ENCODE data around the gene UBTF. TPM values are rescaled to one million over a fixed set of nuclear protein-coding genes. Genes with fewer than 3 reads are reported as not detected.

Gene UBTF
- total and polyA plus RNA-seq, 9 donors: 29.6 to 128 (median 81.5) TPM

- intact Hi-C loops (cut with DNase I): loop anchor here in 1 of 4 donors (10.0 kb wide), 1 partner anchor 151 kb away; no protein-coding TSS in a partner anchor
- no peaks in the 10 kb centered on the region for H3K9me3 ChIP-seq
- TF ChIP-seq, protein P1, sequence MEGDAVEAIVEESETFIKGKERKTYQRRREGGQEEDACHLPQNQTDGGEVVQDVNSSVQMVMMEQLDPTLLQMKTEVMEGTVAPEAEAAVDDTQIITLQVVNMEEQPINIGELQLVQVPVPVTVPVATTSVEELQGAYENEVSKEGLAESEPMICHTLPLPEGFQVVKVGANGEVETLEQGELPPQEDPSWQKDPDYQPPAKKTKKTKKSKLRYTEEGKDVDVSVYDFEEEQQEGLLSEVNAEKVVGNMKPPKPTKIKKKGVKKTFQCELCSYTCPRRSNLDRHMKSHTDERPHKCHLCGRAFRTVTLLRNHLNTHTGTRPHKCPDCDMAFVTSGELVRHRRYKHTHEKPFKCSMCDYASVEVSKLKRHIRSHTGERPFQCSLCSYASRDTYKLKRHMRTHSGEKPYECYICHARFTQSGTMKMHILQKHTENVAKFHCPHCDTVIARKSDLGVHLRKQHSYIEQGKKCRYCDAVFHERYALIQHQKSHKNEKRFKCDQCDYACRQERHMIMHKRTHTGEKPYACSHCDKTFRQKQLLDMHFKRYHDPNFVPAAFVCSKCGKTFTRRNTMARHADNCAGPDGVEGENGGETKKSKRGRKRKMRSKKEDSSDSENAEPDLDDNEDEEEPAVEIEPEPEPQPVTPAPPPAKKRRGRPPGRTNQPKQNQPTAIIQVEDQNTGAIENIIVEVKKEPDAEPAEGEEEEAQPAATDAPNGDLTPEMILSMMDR (IDR thresholded peaks at IDR 0.05): no peak
- H3K27me3 ChIP-seq: no peaks in the 10 kb centered on the region
- no peak for DNase-seq
- no peaks in the 10 kb centered on the region for H3K36me3 ChIP-seq
- 53 to 58% (median 57%) methylated on average over 9 of the region's 9 CpGs for WGBS, 3 donors
- H3K27ac ChIP-seq: no peak overlapping the region
- no peak overlapping the region for H3K4me3 ChIP-seq
- H3K4me1 ChIP-seq (ENCODE audit: insufficient read depth): no peaks in the 10 kb centered on the region
Observed at GRCh38 chr17:44203731-44204440, 15.6 kb downstream of the UBTF start.

DNA sequence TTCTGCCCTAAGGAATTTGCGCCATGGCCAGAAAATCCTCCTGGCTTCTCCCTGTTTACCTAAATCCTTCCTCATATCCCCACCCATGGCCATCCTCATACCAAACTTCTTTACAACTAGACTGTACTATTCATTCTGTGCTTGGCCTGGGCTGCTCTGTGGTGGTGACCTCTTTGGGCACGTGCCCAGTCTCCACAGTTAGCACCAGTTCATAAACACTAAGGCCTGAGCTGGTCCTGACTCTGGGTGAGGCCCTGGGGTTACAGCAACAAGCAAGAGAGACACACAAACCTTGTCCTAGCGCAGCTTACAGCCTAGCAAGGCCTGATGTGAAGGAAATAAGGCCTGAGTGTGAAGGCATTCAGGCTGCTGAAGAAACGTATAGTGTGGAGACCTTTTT, 16.7 kb downstream of the UBTF start:
- Histone ChIP-seq H3K27ac (no peak overlapping the region), H3K36me3 (no peaks in the 10 kb centered on the region), H3K27me3 (no peaks in the 10 kb centered on the region), H3K4me1 (ENCODE audit: insufficient read depth) (no peaks in the 10 kb centered on the region), H3K9me3 (no peaks in the 10 kb centered on the region), H3K4me3 (no peak overlapping the region)
- intact Hi-C loops (cut with DNase I): loop anchor here in 1 of 4 donors (10.0 kb wide), 1 partner anchor 152 kb away; no protein-coding TSS in a partner anchor
- 77 to 86% (median 81%) methylated on average over 4 of the region's 4 CpGs for WGBS, 3 donors
- peak in 1 of 5 donors; percentile 17 for DNase-seq
- TF ChIP-seq EP300 (IDR thresholded peaks at IDR 0.05) (no peak), POLR2A (IDR thresholded peaks at IDR 0.05) (no peak)
- TF ChIP-seq, protein P1 (IDR thresholded peaks at IDR 0.05): no peak

DNA sequence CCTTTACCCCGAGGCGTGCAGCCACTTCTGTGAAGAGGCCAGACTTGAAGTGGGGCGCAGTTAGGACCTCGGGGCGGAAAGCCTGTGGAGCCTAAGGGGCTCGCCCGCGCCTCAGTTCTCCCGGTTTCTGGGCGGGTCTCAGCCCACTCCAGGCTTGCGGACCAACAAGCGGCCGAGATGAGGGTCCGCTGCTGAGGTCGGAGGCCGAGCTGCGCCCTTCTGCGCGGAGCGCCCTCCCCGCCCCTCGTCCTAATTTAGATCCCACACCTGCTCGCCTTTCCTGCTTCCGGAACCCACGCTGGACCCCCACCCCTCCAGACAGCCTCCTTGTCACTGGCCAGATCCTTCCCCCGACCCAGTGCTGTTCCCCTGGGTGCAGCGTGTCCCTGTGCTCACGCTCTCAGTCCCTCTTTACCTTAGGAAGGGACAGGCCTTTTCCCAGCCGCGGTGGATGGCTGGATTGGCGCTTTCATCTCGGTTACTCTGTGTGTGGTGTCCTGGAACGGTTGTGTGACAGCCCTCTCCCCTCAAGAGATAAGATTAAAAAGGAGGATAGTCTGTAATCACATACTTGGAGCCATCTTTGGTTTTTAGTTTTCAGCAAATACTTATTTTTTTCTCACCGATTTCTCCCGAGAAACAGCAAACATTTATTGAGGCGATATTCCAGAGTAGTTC, 18.9 kb downstream of the UBTF start:
- Histone ChIP-seq H3K9me3 (no peaks in the 10 kb centered on the region), H3K36me3 (no peaks in the 10 kb centered on the region), H3K27ac (peak overlapping the region; percentile 54 to 95), H3K27me3 (no peaks in the 10 kb centered on the region), H3K4me1 (ENCODE audit: insufficient read depth) (no peaks in the 10 kb centered on the region), H3K4me3 (peak overlapping the region; percentile 83)
- WGBS, 3 donors: 5 to 7% (median 5%) methylated on average over 28 to 36 of the region's 36 CpGs
- DNase-seq: peak in 1 of 5 donors; percentile 49
- intact Hi-C loops (cut with DNase I): loop anchor here in 1 of 4 donors (10.0 kb wide), 1 partner anchor 154 kb away; no protein-coding TSS in a partner anchor
- TF ChIP-seq, protein P1 (IDR thresholded peaks at IDR 0.05): no peak
- TF ChIP-seq POLR2A (IDR thresholded peaks at IDR 0.05): peak; percentile 25

DNA sequence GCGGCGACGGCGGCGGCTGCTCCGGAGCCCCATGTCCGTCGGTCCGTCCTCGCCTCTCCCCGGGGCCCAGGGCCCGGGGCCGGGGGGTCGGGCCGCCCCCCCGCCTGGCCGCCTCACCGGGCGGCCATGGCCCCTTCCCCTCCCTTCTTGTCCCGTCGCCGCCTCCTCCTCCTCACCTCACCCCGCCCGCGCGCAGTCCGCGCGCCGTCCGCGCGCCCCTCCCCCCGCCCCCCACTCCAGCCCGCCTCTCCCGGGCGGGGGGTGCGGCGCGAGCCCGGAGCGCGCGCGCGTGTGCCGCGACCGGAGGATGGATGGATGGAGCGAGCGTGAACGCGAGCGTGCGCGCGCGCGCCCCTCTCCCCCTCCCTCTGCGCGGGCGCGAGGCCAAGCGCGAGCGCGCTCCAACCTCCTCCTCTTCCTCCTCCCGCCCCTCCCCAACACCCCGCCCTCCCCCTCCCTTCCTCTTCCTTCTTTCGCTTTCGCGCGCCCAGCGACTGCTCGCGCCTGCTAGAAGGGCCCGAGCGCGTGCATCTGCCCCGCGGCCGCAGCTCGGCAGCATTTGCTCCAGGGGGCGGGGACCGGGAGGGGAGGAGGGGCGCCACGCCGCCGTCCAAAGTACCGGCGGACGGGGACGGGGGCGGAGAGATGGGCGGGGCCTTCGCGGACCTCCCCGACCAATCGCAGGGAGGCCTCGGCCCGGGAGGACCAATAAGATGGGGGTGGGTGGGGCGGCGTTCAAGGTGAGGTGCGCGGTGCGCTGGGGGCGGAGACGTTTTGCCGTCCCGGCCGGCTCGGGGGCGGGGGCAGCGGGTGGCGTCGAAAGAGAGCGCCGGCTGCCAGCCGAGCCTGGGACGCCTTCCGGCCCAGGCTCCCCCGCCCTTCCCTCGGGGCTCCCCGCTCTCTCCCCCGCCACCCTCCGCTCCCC, 19.7 kb downstream of the UBTF start, which contains the start of gene ATXN7L3:
Gene ATXN7L3 (minus strand): TSS at position 332 of the 925 bp plus-strand sequence. CDS start 1,814 bp downstream, outside the sequence.
- DNase-seq: peak; percentile 99
- TF ChIP-seq, protein P1 (IDR thresholded peaks at IDR 0.05): no peak
- TF ChIP-seq EP300 (IDR thresholded peaks at IDR 0.05): no peak
- no peak for TF ChIP-seq POLR2A (IDR thresholded peaks at IDR 0.05)
- Histone ChIP-seq H3K27ac (peak within 1 kb of the TSS; percentile 94 to 95), H3K4me3 (peak within 1 kb of the TSS; percentile 83), H3K4me1 (ENCODE audit: insufficient read depth) (no peaks in the 10 kb centered on the region), H3K9me3 (no peaks in the 10 kb centered on the region), H3K36me3 (no peaks in the 10 kb centered on the region), H3K27me3 (no peaks in the 10 kb centered on the region)
- 0 to 1% (median 1%) methylated on average over 29 to 125 of the region's 126 CpGs for WGBS, 3 donors
- intact Hi-C loops (cut with DNase I): loop anchor here in 1 of 4 donors (10.0 kb wide), 1 partner anchor 155 kb away; no protein-coding TSS in a partner anchor

Data from ovary (tissue), 9 donors.